ENCODE results near the gene BTBD9. TPM values are rescaled to one million over a fixed set of nuclear protein-coding genes. Genes with fewer than 3 reads are reported as not detected.

The BTBD9 gene
- total RNA-seq, 1 donor from 2014 or later, result 49.7 TPM

DNA sequence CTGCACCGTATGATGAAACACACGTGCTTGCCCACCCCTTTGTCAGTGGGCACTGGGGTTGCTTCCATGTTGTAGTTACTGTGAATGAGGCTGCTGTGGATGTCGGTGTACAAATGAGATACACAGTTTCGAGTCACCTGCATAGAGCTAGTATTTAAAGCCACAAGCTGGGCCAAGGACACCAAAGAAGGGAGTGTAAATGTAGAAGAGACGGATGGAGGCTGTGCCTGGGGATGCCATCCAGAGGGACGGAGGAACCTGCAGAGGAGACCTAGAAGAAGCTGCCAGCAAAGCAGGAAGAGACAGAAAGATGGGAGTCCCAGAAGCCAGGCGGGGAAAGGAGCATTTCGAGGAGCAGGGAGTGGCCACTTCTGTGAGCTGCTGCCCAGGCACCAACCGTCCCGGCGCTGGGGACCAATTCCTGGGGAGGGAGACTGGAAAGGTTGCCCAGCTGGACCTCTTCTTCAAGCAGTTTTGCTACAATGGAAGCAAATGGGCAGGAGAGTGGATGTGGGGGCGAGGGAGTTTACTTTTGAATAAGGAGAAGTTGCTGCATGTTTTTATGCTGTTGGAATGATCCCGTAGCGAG lies 480.9 kb downstream of the BTBD9 start:
- H3K27ac ChIP-seq, result no peak overlapping the region
- no peaks in the 10 kb centered on the region for H3K27me3 ChIP-seq (ENCODE audit: low read depth)
- intact Hi-C loops (cut with DNase I), result no loop called here
- no peak for ATAC-seq
- H3K36me3 ChIP-seq, result no peaks in the 10 kb centered on the region
- no peak for DNase-seq
- TF ChIP-seq CTCF (IDR thresholded peaks at IDR 0.05), result no peak
- H3K9me3 ChIP-seq, result no peaks in the 10 kb centered on the region
- H3K4me3 ChIP-seq, result no peak overlapping the region
- peaks cover 15% of the 10 kb centered on the region for H3K4me1 ChIP-seq

DNA sequence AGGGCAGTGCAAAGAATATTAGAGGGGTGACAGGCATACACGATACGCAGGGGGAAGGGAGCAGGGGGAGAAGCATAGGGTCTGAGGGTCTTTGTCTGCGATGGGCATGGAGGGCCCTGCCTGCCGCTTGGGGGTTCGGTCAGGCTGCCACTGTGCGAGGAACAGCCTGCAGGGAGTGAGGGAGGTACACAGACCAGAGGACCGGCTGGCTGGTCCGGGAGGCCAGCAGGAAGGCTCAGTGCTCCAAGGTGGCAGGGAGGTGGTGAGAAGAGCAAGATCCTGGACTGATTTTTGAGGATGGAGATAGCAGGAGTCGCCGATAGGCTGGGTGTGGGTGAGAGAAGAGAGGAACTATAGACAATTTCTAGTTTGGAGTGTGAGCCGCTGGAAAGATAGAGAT lies 481.8 kb downstream of the BTBD9 start:
- H3K27me3 ChIP-seq (ENCODE audit: low read depth), result no peaks in the 10 kb centered on the region
- DNase-seq (no peak), ATAC-seq (no peak)
- H3K4me1 ChIP-seq, result peaks cover 15% of the 10 kb centered on the region
- intact Hi-C loops (cut with DNase I), result no loop called here
- no peak overlapping the region for H3K27ac ChIP-seq
- no peak overlapping the region for H3K4me3 ChIP-seq
- TF ChIP-seq CTCF (IDR thresholded peaks at IDR 0.05), result no peak
- H3K9me3 ChIP-seq, result no peaks in the 10 kb centered on the region
- peaks cover 5% of the 10 kb centered on the region for H3K36me3 ChIP-seq

GRCh38 chr6:38156818-38157565 lies 482.7 kb downstream of the BTBD9 start:
- H3K4me3 ChIP-seq, result no peak overlapping the region
- no peak for DNase-seq
- TF ChIP-seq CTCF (IDR thresholded peaks at IDR 0.05), result no peak
- H3K4me1 ChIP-seq, result peaks cover 15% of the 10 kb centered on the region
- H3K9me3 ChIP-seq, result no peaks in the 10 kb centered on the region
- peaks cover 13% of the 10 kb centered on the region for H3K36me3 ChIP-seq
- no peaks in the 10 kb centered on the region for H3K27me3 ChIP-seq (ENCODE audit: low read depth)
- no peak overlapping the region for H3K27ac ChIP-seq
- no peak for ATAC-seq
- intact Hi-C loops (cut with DNase I), result no loop called here

DNA sequence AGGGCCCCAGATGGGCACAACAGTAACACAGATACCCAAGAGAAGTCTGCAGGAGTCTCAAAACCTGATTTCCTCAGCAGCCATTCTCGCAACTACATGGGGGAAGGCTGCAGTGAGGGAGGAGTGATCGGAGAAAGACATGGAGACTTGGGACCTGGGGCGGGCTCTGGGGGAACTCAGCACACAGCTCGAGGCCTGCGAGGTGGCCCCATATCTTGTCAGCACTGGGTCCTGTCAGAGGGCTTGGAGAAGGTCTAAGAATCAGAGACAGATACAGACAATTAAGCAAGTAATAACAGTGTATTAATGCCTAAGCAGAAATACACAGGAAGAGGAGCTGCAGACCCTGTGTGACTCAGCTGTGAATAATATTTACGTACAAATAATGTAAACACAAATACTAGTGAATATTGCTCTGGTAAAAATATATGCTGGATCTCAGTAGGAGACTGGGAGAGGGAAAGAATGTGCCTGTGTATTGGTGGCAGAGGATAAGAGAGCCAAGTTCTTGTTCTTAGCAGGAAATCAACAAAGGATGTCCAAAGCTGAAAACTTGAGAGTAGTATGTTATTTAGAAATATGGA lies 484.0 kb downstream of the BTBD9 start:
- H3K36me3 ChIP-seq, result peaks cover 17% of the 10 kb centered on the region
- DNase-seq (no peak), ATAC-seq (no peak)
- H3K27ac ChIP-seq, result peak overlapping the region; percentile 46
- H3K9me3 ChIP-seq, result no peaks in the 10 kb centered on the region
- H3K27me3 ChIP-seq (ENCODE audit: low read depth), result no peaks in the 10 kb centered on the region
- peaks cover 15% of the 10 kb centered on the region for H3K4me1 ChIP-seq
- intact Hi-C loops (cut with DNase I), result no loop called here
- no peak for TF ChIP-seq CTCF (IDR thresholded peaks at IDR 0.05)
- H3K4me3 ChIP-seq, result no peak overlapping the region

- DNase-seq, result peak; percentile 78
- intact Hi-C loops (cut with DNase I), result no loop called here
- peaks cover 17% of the 10 kb centered on the region for H3K36me3 ChIP-seq
- H3K9me3 ChIP-seq, result no peaks in the 10 kb centered on the region
- no peaks in the 10 kb centered on the region for H3K27me3 ChIP-seq (ENCODE audit: low read depth)
- peaks cover 21% of the 10 kb centered on the region for H3K4me1 ChIP-seq
- no peak overlapping the region for H3K4me3 ChIP-seq
- peak; percentile 81 to 85 for ATAC-seq
- peak overlapping the region; percentile 46 for H3K27ac ChIP-seq
- no peak for TF ChIP-seq CTCF (IDR thresholded peaks at IDR 0.05)
Observed at GRCh38 chr6:38155144-38155543, 484.6 kb downstream of the BTBD9 start.
